ENCODE measurements around the gene CTSS.

CTSS gene

GRCh38 chr1:150696995-150697927 lies 68.3 kb downstream of the CTSS start, which contains the start of gene GOLPH3L (continued):
- TF ChIP-seq ZNF530 (tag by site-specific recombination; IDR thresholded peaks at IDR 0.05; ENCODE audit: low read depth) (no peak), ZNF776 (tag by site-specific recombination; IDR thresholded peaks at IDR 0.05; ENCODE audit: borderline replicate concordance) (no peak), ZNF768 (tag by site-specific recombination; IDR thresholded peaks at IDR 0.05) (no peak), TCF7L2 (IDR thresholded peaks at IDR 0.05; ENCODE audit: borderline replicate concordance, low read depth, low read length) (no peak), IKZF3 (tag by site-specific recombination; IDR thresholded peaks at IDR 0.05) (peak; percentile 92), ZNF76 (tag by site-specific recombination; IDR thresholded peaks at IDR 0.05; ENCODE audit: borderline replicate concordance, low read depth) (peak; percentile 52; the same call in 1 of the 2 replicates), HIC1 (tag by site-specific recombination; IDR thresholded peaks at IDR 0.05) (no peak), ZNF202 (tag by site-specific recombination; IDR thresholded peaks at IDR 0.05; ENCODE audit: borderline replicate concordance) (no peak), ZNF423 (tag by site-specific recombination; IDR thresholded peaks at IDR 0.05) (no peak), ZNF169 (tag by site-specific recombination; IDR thresholded peaks at IDR 0.05) (no peak), ZSCAN16 (tag by site-specific recombination; IDR thresholded peaks at IDR 0.05) (no peak), KLF1 (tag by site-specific recombination; IDR thresholded peaks at IDR 0.05) (no peak), ZNF544 (tag by site-specific recombination; IDR thresholded peaks at IDR 0.05) (no peak)
- TF ChIP-seq, protein P1, sequence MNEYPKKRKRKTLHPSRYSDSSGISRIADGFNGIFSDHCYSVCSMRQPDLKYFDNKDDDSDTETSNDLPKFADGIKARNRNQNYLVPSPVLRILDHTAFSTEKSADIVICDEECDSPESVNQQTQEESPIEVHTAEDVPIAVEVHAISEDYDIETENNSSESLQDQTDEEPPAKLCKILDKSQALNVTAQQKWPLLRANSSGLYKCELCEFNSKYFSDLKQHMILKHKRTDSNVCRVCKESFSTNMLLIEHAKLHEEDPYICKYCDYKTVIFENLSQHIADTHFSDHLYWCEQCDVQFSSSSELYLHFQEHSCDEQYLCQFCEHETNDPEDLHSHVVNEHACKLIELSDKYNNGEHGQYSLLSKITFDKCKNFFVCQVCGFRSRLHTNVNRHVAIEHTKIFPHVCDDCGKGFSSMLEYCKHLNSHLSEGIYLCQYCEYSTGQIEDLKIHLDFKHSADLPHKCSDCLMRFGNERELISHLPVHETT (tag by site-specific recombination; IDR thresholded peaks at IDR 0.05): 0 out of 2 replicates have a peak, but pooled peaks have one; percentile 20
- TF ChIP-seq, protein P2, sequence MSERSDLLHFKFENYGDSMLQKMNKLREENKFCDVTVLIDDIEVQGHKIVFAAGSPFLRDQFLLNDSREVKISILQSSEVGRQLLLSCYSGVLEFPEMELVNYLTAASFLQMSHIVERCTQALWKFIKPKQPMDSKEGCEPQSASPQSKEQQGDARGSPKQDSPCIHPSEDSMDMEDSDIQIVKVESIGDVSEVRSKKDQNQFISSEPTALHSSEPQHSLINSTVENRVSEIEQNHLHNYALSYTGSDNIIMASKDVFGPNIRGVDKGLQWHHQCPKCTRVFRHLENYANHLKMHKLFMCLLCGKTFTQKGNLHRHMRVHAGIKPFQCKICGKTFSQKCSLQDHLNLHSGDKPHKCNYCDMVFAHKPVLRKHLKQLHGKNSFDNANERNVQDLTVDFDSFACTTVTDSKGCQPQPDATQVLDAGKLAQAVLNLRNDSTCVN (tag by site-specific recombination; optimal IDR thresholded peaks at IDR 0.05): no peak

DNA sequence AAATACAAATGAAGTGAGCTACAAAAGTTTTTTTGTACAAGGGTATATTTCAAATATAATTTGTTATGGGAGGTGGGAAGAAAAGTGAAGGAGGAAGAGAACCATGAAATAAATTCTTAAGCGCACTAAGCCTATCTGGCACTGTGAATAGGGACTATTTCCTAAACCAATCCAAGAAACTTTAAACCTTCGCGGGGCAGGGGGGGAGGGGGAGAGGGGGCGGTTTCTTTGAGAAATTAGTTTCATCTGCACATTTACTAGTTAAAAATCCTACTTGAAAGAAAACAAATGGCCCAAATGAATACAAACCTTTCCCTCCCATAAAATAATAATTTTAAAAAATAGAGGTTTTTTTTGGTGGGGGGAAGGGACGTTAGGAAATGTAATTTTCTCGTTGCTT lies 69.0 kb downstream of the CTSS start:
- TF ChIP-seq HIC1 (tag by site-specific recombination; IDR thresholded peaks at IDR 0.05) (no peak), ZNF580 (tag by site-specific recombination; IDR thresholded peaks at IDR 0.05) (no peak)
- TF ChIP-seq, protein P3, sequence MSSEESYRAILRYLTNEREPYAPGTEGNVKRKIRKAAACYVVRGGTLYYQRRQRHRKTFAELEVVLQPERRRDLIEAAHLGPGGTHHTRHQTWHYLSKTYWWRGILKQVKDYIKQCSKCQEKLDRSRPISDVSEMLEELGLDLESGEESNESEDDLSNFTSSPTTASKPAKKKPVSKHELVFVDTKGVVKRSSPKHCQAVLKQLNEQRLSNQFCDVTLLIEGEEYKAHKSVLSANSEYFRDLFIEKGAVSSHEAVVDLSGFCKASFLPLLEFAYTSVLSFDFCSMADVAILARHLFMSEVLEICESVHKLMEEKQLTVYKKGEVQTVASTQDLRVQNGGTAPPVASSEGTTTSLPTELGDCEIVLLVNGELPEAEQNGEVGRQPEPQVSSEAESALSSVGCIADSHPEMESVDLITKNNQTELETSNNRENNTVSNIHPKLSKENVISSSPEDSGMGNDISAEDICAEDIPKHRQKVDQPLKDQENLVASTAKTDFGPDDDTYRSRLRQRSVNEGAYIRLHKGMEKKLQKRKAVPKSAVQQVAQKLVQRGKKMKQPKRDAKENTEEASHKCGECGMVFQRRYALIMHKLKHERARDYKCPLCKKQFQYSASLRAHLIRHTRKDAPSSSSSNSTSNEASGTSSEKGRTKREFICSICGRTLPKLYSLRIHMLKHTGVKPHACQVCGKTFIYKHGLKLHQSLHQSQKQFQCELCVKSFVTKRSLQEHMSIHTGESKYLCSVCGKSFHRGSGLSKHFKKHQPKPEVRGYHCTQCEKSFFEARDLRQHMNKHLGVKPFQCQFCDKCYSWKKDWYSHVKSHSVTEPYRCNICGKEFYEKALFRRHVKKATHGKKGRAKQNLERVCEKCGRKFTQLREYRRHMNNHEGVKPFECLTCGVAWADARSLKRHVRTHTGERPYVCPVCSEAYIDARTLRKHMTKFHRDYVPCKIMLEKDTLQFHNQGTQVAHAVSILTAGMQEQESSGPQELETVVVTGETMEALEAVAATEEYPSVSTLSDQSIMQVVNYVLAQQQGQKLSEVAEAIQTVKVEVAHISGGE (tag by site-specific recombination; conservative IDR thresholded peaks at IDR 0.05; ENCODE audit: low read depth): 0 out of 2 replicates have a peak, but pooled peaks have one; percentile 11
- 0 out of 2 replicates have a peak overlapping the region, but pooled peaks have one; percentile 29 for H3K27ac ChIP-seq (ENCODE audit: extremely low read depth, low read depth, low read length)
- CTCF ChIA-PET: interaction anchor here (1.0 to 1.3 kb wide), 3 partner anchors 10 to 136 kb away, joined by 5 to 6 read pairs (median 5); no protein-coding TSS in a partner anchor
- H3K4me3 ChIP-seq (ENCODE audit: low read depth, low read length): peak overlapping the region; percentile 63
- POLR2A ChIA-PET: interaction anchor here (0.8 to 2.6 kb wide), 9 partner anchors 67 to 478 kb away, joined by 3 to 30 read pairs (median 4); partner anchors contain the start of genes ENSA and MCL1
- H3K9me3 ChIP-seq (ENCODE audit: control insufficient read depth, insufficient read depth, low read depth, low read length): no peaks in the 10 kb centered on the region
- H3K36me3 ChIP-seq (ENCODE audit: control insufficient read depth in 2 of 2, insufficient read depth in 1 of 2, low read length in 2 of 2): peaks cover 20 to 27% of the 10 kb centered on the region in 2 experiments
- H3K4me1 ChIP-seq (ENCODE audit: control insufficient read depth, insufficient read depth, low read length): no peaks in the 10 kb centered on the region

Data from HEK293 (cell line).